ENCODE measurements around the gene DKKL1. TPM values are rescaled to one million over a fixed set of nuclear protein-coding genes. Genes with fewer than 3 reads are reported as not detected.

The DKKL1 gene
- total and polyA plus RNA-seq, 10 donors: 0.57 to 1.1 (median 0.68) TPM; not detected in 6

DNA sequence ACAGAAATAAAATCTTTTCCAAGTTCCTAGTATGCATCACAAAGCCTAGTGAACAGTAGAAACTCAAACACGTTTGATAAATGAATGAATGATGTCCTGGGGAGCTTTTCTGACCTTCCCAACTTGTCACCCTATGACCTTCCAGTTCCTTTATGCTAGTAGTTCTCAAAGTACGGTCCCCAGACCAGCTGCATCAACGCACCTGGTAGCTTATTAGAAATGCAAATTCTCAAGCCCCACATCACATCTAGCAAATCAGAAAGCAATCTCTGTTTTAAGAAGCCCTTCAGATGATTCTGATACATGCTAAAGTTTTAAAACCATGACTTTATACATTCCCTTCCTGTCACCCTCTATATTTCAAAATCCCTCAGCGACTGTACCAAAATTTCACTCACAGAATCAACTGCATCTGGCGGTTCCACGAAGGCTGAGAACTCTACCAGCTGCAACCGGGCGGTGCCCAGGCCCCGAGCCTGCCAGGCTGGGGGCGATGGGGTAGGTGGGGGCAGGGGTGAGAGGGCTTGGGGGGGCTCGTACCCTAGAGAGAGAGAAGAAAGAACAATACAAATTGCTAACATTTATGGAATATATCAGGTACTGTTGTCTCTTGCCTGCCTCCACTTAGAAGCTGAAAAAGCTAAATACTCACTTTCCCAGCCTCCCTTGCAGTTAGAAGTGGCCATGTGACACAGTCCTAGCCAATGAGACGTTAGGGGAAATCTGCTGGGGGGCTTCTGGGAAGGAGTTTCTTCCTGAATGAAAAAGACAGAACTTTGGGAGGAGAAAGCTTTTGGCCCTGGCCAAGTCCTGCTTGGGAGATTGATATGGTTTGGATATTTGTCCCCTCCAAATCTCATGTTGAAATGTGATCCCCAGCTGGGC, 15.1 kb upstream of the DKKL1 start:
- Histone ChIP-seq H3K4me1 (peaks cover 0 to 22% (median 0%) of the 10 kb centered on the region in 6 donors), H3K27me3 (replicated peaks in 1 of 7) (no peaks in the 10 kb centered on the region), H3K9me3 (no peaks in the 10 kb centered on the region), H3K27ac (no peak overlapping the region), H3K36me3 (peaks cover 0 to 96% (median 26%) of the 10 kb centered on the region in 6 donors), H3K4me3 (no peak overlapping the region)
- DNase-seq: peak; percentile 54
- intact Hi-C loops (cut with DNase I; ENCODE audit: low total_unique reads): no loop called here
- TF ChIP-seq POLR2A (IDR thresholded peaks at IDR 0.05): no peak
- TF ChIP-seq, protein P1, sequence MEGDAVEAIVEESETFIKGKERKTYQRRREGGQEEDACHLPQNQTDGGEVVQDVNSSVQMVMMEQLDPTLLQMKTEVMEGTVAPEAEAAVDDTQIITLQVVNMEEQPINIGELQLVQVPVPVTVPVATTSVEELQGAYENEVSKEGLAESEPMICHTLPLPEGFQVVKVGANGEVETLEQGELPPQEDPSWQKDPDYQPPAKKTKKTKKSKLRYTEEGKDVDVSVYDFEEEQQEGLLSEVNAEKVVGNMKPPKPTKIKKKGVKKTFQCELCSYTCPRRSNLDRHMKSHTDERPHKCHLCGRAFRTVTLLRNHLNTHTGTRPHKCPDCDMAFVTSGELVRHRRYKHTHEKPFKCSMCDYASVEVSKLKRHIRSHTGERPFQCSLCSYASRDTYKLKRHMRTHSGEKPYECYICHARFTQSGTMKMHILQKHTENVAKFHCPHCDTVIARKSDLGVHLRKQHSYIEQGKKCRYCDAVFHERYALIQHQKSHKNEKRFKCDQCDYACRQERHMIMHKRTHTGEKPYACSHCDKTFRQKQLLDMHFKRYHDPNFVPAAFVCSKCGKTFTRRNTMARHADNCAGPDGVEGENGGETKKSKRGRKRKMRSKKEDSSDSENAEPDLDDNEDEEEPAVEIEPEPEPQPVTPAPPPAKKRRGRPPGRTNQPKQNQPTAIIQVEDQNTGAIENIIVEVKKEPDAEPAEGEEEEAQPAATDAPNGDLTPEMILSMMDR (IDR thresholded peaks at IDR 0.05 in 8 of 11, conservative IDR thresholded peaks at IDR 0.05 in 3 of 11): no peak
- 81 to 87% (median 87%) methylated on average over 12 of the region's 12 CpGs for WGBS, 5 donors

DNA sequence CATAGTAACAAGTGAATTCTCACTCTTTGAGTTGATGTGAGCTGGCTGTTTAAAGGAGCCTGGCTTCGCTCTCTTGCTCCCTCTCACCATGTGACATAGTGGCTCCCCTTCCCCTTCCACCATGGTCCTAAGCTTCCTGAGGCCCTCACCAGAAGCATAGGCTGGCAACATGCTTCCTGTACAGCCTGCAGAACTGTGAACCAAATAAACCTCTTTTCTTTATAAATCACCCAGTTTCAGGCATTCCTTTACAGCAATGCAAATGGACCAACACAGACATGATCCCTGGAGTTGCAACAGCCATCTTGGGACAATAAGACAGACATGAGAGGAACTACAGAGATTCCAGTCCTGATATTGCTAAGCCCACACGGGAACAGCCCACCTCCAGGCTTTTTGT, 14.1 kb upstream of the DKKL1 start:
- no peaks in the 10 kb centered on the region for H3K27me3 ChIP-seq (replicated peaks in 1 of 7)
- H3K9me3 ChIP-seq: no peaks in the 10 kb centered on the region
- TF ChIP-seq POLR2A (IDR thresholded peaks at IDR 0.05) (no peak), POLR2AphosphoS5 (IDR thresholded peaks at IDR 0.05) (no peak)
- TF ChIP-seq, protein P1 (IDR thresholded peaks at IDR 0.05 in 8 of 11, conservative IDR thresholded peaks at IDR 0.05 in 3 of 11): no peak
- 89 to 98% (median 92%) methylated on average over 2 of the region's 2 CpGs for WGBS, 5 donors
- DNase-seq: no peak
- peaks cover 0 to 95% (median 19%) of the 10 kb centered on the region in 6 donors for H3K36me3 ChIP-seq
- intact Hi-C loops (cut with DNase I; ENCODE audit: low total_unique reads): no loop called here
- H3K27ac ChIP-seq: no peak overlapping the region
- no peak overlapping the region for H3K4me3 ChIP-seq
- H3K4me1 ChIP-seq: peaks cover 0 to 25% (median 0%) of the 10 kb centered on the region in 6 donors

DNA sequence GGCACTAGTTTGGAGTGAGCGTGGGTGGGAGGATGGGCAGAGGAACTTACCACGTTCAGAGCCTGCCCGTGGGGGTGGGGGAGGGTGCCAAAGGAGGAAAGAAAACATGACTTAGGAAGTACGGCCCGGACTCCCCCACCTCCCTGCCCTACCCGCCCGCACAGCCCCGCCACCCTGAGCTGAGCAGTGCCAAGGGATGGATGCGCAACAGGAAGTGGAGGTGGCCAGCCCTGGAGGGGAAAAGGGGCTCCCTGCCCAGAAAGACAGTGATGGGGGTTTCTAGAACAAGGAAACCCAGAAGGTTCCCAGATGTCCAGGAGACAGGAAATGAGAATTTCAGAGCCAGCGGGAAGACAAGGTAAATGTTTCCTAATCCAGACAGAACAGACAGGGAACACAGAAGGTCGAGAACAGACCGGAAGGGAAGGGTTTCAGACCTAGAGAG, 7.7 kb upstream of the DKKL1 start:
- peak overlapping the region in 7 of 8 donors; percentile 33 to 55 (median 51) for H3K27ac ChIP-seq
- intact Hi-C loops (cut with DNase I; ENCODE audit: low total_unique reads): no loop called here
- peaks cover 0 to 62% (median 4%) of the 10 kb centered on the region in 6 donors for H3K36me3 ChIP-seq
- H3K4me3 ChIP-seq: peak overlapping the region in 1 of 8 donors; percentile 21
- DNase-seq: no peak
- H3K27me3 ChIP-seq (replicated peaks in 1 of 7): peaks cover 0 to 7% (median 0%) of the 10 kb centered on the region in 7 donors
- H3K9me3 ChIP-seq: no peaks in the 10 kb centered on the region
- peaks cover 10 to 55% (median 30%) of the 10 kb centered on the region in 6 donors for H3K4me1 ChIP-seq
- TF ChIP-seq, protein P1 (IDR thresholded peaks at IDR 0.05 in 8 of 11, conservative IDR thresholded peaks at IDR 0.05 in 3 of 11): no peak
- TF ChIP-seq POLR2AphosphoS5 (IDR thresholded peaks at IDR 0.05): no peak
- no peak for TF ChIP-seq POLR2A (IDR thresholded peaks at IDR 0.05)
- WGBS, 5 donors: 5 to 12% (median 7%) methylated on average over 12 of the region's 12 CpGs

DNA sequence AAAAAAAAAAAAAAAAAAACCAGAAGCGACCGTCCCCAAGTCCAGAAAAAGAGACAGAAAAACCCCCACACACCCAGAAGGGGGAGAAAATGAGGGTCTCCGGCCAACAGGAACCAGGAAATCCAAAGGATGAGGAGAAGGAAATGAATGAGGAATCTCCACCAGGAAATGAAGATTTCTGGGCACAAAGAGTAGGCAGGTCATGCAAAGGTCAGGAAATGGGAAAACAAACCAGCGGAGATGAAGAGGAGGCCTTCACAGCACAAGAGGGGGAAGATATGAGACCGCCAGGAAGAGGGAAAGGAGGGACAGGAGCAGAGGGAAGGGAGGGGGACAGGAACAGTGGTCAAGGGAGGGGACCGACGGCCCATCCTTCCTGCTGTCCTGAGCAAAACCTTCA, 7.3 kb upstream of the DKKL1 start:
- Histone ChIP-seq H3K4me1 (peaks cover 10 to 59% (median 33%) of the 10 kb centered on the region in 6 donors), H3K4me3 (peak overlapping the region in 1 of 8 donors; percentile 11), H3K27me3 (replicated peaks in 1 of 7) (peaks cover 0 to 11% (median 0%) of the 10 kb centered on the region in 7 donors), H3K27ac (peak overlapping the region in 7 of 8 donors; percentile 33 to 55 (median 51)), H3K9me3 (no peaks in the 10 kb centered on the region), H3K36me3 (peaks cover 0 to 57% (median under 1%) of the 10 kb centered on the region in 6 donors)
- DNase-seq: no peak
- TF ChIP-seq POLR2AphosphoS5 (IDR thresholded peaks at IDR 0.05): no peak
- no peak for TF ChIP-seq POLR2A (IDR thresholded peaks at IDR 0.05)
- TF ChIP-seq, protein P1 (IDR thresholded peaks at IDR 0.05 in 8 of 11, conservative IDR thresholded peaks at IDR 0.05 in 3 of 11): no peak
- 39 to 57% (median 47%) methylated on average over 7 of the region's 7 CpGs for WGBS, 5 donors
- intact Hi-C loops (cut with DNase I; ENCODE audit: low total_unique reads): no loop called here

Measured in spleen (tissue), 11 donors.